GM12873 (cell line): ENCODE results near the gene MYO3B.

Experiments used
- CTCF ChIP-seq: IDR thresholded peaks from 2 replicates; pipeline ENCODE4 v1.5.1; 2012; ENCODE audit warnings: low read depth, mild to moderate bottlenecking, moderate library complexity, low read length, control low read depth; ENCODE audit not compliant: insufficient read depth; ENCODE audit errors: missing control alignments

The MYO3B gene

GRCh38 chr2:170607171-170607570, 429.2 kb downstream of the MYO3B start:
- TF ChIP-seq CTCF = no peak

- no peak for TF ChIP-seq CTCF
Observed at GRCh38 chr2:170610615-170611014, 432.7 kb downstream of the MYO3B start.

- TF ChIP-seq CTCF = no peak
Observed at GRCh38 chr2:170639635-170640034, 461.7 kb downstream of the MYO3B start.

GRCh38 chr2:170641961-170642360, 464.0 kb downstream of the MYO3B start:
- TF ChIP-seq CTCF = no peak

GRCh38 chr2:170643346-170643745, 465.4 kb downstream of the MYO3B start:
- no peak for TF ChIP-seq CTCF

- TF ChIP-seq CTCF = no peak
Observed at GRCh38 chr2:170647741-170648436, 469.9 kb downstream of the MYO3B start.

GRCh38 chr2:170651624-170652325, 473.8 kb downstream of the MYO3B start:
- no peak for TF ChIP-seq CTCF
